Panc1 (cell line): ENCODE data around the gene IGFBP5. TPM values are rescaled to one million over a fixed set of nuclear protein-coding genes. Genes with fewer than 3 reads are reported as not detected.

ENCODE experiments used
- ATAC-seq: fragments of 200-7000 bp; cut with Tn5 transposase; 2 replicates; pipeline ENCODE4 v1.9.1; 2020; ENCODE audit warnings: mild to moderate bottlenecking, moderate library complexity
- BruUV-seq: library from RNA; stranded (reverse); fragments of 400-500 nt; replicated peaks from 2 replicates; lab custom pipeline; 2021; lab: Mats Ljungman, UMichigan
- CTCF ChIA-PET: fragments of 300-600 bp; sonication (Branson Sonifier 250); formaldehyde crosslinking; loops from one replicate; lab custom pipeline; 2022; ENCODE audit warnings: antibody characterized with exemption; lab: Charles Lee
- POLR2A ChIA-PET: fragments of 300-600 bp; sonication (Branson Sonifier 250); formaldehyde crosslinking; loops from one replicate; lab custom pipeline; 2022; ENCODE audit warnings: antibody characterized with exemption; lab: Charles Lee
- DNase-seq: peaks from one replicate; pipeline ENCODE4 v3.0.0-alpha.2; 2010; ENCODE audit warnings: low read depth, low spot score
- H3K27ac ChIP-seq: 2 replicates; pipeline ENCODE4 v1.5.1; 2011; ENCODE audit warnings: mild to moderate bottlenecking, low read length, inconsistent platforms
- H3K27me3 ChIP-seq: fragments of 200-500 bp; sonication (Bioruptor generic); 2 replicates; pipeline ENCODE4 v1.6.0; 2014; ENCODE audit warnings: low read length, inconsistent platforms; ENCODE audit not compliant: control insufficient read depth, insufficient read depth
- H3K36me3 ChIP-seq: fragments of 200-500 bp; sonication (Bioruptor generic); 2 replicates; pipeline ENCODE4 v1.5.1; 2014; ENCODE audit warnings: inconsistent platforms, mild to moderate bottlenecking, low read length, moderate library complexity; ENCODE audit not compliant: control insufficient read depth, insufficient read depth
- H3K4me1 ChIP-seq: 2 replicates; pipeline ENCODE4 v1.5.1; 2011; ENCODE audit warnings: inconsistent platforms, mild to moderate bottlenecking, low read length, moderate library complexity; ENCODE audit not compliant: control insufficient read depth, insufficient read depth
- H3K4me3 ChIP-seq, 2 experiments: 2 replicates each; pipeline ENCODE4 v1.5.1; 2011 to 2012; ENCODE audit warnings: low read depth in 2 of 2, low read length in 2 of 2, mild to moderate bottlenecking in 2 of 2, inconsistent platforms in 1 of 2, moderate library complexity in 1 of 2
- H3K9me3 ChIP-seq: fragments of 200-500 bp; sonication (Bioruptor generic); 2 replicates; pipeline ENCODE4 v1.5.1; 2014; ENCODE audit warnings: low read depth, mild to moderate bottlenecking, inconsistent platforms, low read length, moderate library complexity; ENCODE audit not compliant: control insufficient read depth, insufficient read depth
- CTCF ChIP-seq: fragments of 450-650 bp; IDR thresholded peaks from 2 replicates; pipeline ENCODE4 v1.5.1; 2017; ENCODE audit warnings: mild to moderate bottlenecking
- POLR2AphosphoS5 ChIP-seq: IDR thresholded peaks from 2 replicates; pipeline ENCODE4 v1.6.1; 2012; ENCODE audit warnings: mild to moderate bottlenecking, low read depth, low read length, moderate library complexity
- REST ChIP-seq, 2 experiments: IDR thresholded peaks; 2 replicates each; pipeline ENCODE4 v1.6.1; 2011 to 2012; ENCODE audit warnings: low read depth in 2 of 2, control low read depth in 1 of 2, low read length in 1 of 2, mild to moderate bottlenecking in 1 of 2, moderate library complexity in 1 of 2; ENCODE audit not compliant: insufficient read depth in 1 of 2
- SIN3A ChIP-seq: IDR thresholded peaks from 2 replicates; pipeline ENCODE4 v1.6.1; 2012; ENCODE audit warnings: low read depth, mild to moderate bottlenecking, low read length, moderate library complexity, borderline replicate concordance; ENCODE audit not compliant: insufficient read depth
- TCF7L2 ChIP-seq: IDR thresholded peaks from 2 replicates; pipeline ENCODE4 v1.6.1; 2011; ENCODE audit warnings: mild to moderate bottlenecking, low read depth, low read length, inconsistent platforms
- in situ Hi-C: cut with HindIII; loops from 2 replicates; pipeline ENCODE4 v1.10.0; 2016; ENCODE audit warnings: low sequenced_read_pairs, low pct_unique_long_range_greater_than_20kb
- intact Hi-C: fragments of 100-400 bp; cut with micrococcal nuclease; formaldehyde crosslinking; loops from one replicate; pipeline ENCODE4 v1.10.0; 2022; ENCODE audit not compliant: unreplicated experiment
- total RNA-seq: library from RNA; stranded (reverse); gene quantifications from one replicate; pipeline ENCODE4 v1.2.1, GENCODE V29; 2021; ENCODE audit not compliant: unreplicated experiment

The IGFBP5 gene
- total RNA-seq, 1 experiment from 2014 or later = 1.9 TPM

GRCh38 chr2:216670266-216671080 is 24.9 kb downstream of the IGFBP5 start:
- TF ChIP-seq SIN3A (no peak), POLR2AphosphoS5 (no peak), TCF7L2 (no peak), REST (IDR thresholded peaks at IDR 0.05; ENCODE audit: insufficient read depth in 1 of 2, low read depth in 2 of 2, low read length in 1 of 2) (no peak), CTCF (no peak)
- Histone ChIP-seq H3K36me3 (no peaks in the 10 kb centered on the region), H3K9me3 (no peaks in the 10 kb centered on the region), H3K27ac (no peak overlapping the region), H3K27me3 (no peaks in the 10 kb centered on the region), H3K4me1 (no peaks in the 10 kb centered on the region), H3K4me3 (no peak overlapping the region)
- CTCF ChIA-PET = no interaction called here
- POLR2A ChIA-PET = interaction anchor here (0.6 kb wide), 1 partner anchor 170 kb away, joined by 7 read pairs; no protein-coding TSS in a partner anchor
- in situ Hi-C loops = no loop called here
- DNase-seq = no peak
- intact Hi-C loops = no loop called here
- no peak for ATAC-seq
- no TSS peak for BruUV-seq

GRCh38 chr2:216666461-216667233 is 28.7 kb downstream of the IGFBP5 start:
- ATAC-seq = peak; percentile 87
- intact Hi-C loops (loop anchor here (1.0 kb wide), 1 partner anchor 147 kb away; no protein-coding TSS in a partner anchor), in situ Hi-C loops (no loop called here)
- DNase-seq = peak; percentile 68
- no peaks in the 10 kb centered on the region for H3K36me3 ChIP-seq
- ChIA-PET POLR2A (no interaction called here), CTCF (interaction anchor here (1.3 kb wide), 1 partner anchor 147 kb away, joined by 6 read pairs; no protein-coding TSS in a partner anchor)
- TF ChIP-seq POLR2AphosphoS5 (no peak), CTCF (peak; percentile 94)
- no peaks in the 10 kb centered on the region for H3K27me3 ChIP-seq
- BruUV-seq = no TSS peak
- no peak overlapping the region for H3K27ac ChIP-seq
- H3K4me1 ChIP-seq = no peaks in the 10 kb centered on the region
- H3K4me3 ChIP-seq = no peak overlapping the region
- H3K9me3 ChIP-seq = no peaks in the 10 kb centered on the region
